ENCODE measurements around the gene B3GNT3.

DNA sequence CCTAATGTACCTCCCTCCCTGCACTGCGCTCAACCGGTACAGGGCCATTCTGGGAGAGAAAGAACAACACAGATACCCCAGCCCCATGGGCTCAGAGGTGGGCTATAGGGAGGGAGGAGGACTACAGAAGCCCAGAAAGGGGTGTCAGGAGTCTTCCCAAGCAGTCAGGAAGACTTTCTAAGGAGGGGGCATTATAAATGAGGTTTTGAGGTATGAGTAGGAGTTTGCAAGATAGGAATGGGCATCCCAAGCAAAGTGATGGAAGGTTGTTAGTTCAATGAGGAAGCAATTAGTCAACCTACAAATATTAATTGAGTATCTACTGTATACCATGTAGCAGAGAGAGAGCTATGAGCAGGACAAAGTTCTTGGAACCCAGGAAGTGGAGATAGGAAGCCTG, 6.3 kb upstream of the B3GNT3 start:
- TF ChIP-seq, protein P1, sequence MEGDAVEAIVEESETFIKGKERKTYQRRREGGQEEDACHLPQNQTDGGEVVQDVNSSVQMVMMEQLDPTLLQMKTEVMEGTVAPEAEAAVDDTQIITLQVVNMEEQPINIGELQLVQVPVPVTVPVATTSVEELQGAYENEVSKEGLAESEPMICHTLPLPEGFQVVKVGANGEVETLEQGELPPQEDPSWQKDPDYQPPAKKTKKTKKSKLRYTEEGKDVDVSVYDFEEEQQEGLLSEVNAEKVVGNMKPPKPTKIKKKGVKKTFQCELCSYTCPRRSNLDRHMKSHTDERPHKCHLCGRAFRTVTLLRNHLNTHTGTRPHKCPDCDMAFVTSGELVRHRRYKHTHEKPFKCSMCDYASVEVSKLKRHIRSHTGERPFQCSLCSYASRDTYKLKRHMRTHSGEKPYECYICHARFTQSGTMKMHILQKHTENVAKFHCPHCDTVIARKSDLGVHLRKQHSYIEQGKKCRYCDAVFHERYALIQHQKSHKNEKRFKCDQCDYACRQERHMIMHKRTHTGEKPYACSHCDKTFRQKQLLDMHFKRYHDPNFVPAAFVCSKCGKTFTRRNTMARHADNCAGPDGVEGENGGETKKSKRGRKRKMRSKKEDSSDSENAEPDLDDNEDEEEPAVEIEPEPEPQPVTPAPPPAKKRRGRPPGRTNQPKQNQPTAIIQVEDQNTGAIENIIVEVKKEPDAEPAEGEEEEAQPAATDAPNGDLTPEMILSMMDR (conservative IDR thresholded peaks at IDR 0.05 in 1 of 2, IDR thresholded peaks at IDR 0.05 in 1 of 2; ENCODE audit: low read depth in 1 of 2, low read length in 2 of 2) = no peak
- no peak for TF ChIP-seq EZH2 (IDR thresholded peaks at IDR 0.05; ENCODE audit: low read length, missing control alignments)

Measured in fibroblast of lung (primary cell).